Fibroblast of pulmonary artery (primary cell): ENCODE data around the gene PJA1.

Experiments
- DNase-seq: peaks from one replicate; pipeline ENCODE4 v3.0.0-alpha.2; 2010; ENCODE audit warnings: low read depth
- H3K4me3 ChIP-seq: replicated peaks from 2 replicates; pipeline ENCODE4 v1.5.1; 2011; ENCODE audit warnings: low read depth, mild to moderate bottlenecking, control low read depth, low read length, moderate library complexity
- CTCF ChIP-seq: IDR thresholded peaks from 2 replicates; pipeline ENCODE4 v1.5.1; 2011; ENCODE audit warnings: mild to moderate bottlenecking, control low read depth, low read length, inconsistent platforms; ENCODE audit errors: missing control alignments

Gene PJA1

GRCh38 chrX:69161371-69161770 is 3.9 kb downstream of the PJA1 start:
- TF ChIP-seq CTCF = no peak

GRCh38 chrX:69158166-69158980 is 6.9 kb downstream of the PJA1 start:
- H3K4me3 ChIP-seq = no peak overlapping the region
- DNase-seq = peak; percentile 85
- peak; percentile 63 for TF ChIP-seq CTCF

More at GRCh38 chrX:69161371-69161770, 3.9 kb downstream of the PJA1 start:
- DNase-seq = no peak
- no peak overlapping the region for H3K4me3 ChIP-seq

GRCh38 chrX:69156638-69157037 is 8.6 kb downstream of the PJA1 start:
- H3K4me3 ChIP-seq = no peak overlapping the region
- TF ChIP-seq CTCF = no peak
- DNase-seq = no peak

- no peak for DNase-seq
- TF ChIP-seq CTCF = no peak
- H3K4me3 ChIP-seq = no peak overlapping the region
These were observed 9.3 kb downstream of the PJA1 start for GRCh38 chrX:69155786-69156520.

GRCh38 chrX:69154051-69154450 is 11.2 kb downstream of the PJA1 start:
- no peak for DNase-seq
- no peak for TF ChIP-seq CTCF
- H3K4me3 ChIP-seq = no peak overlapping the region

GRCh38 chrX:69153060-69153730 is 12.1 kb downstream of the PJA1 start:
- no peak for TF ChIP-seq CTCF
- no peak overlapping the region for H3K4me3 ChIP-seq
- DNase-seq = peak; percentile 52
